PFSK-1 (cell line): ENCODE results near the gene LAMC3.

Source experiments
- FOXP2 ChIP-seq: optimal IDR thresholded peaks from 2 replicates; pipeline ENCODE3; 2011; ENCODE audit warnings: borderline replicate concordance, control low read depth, inconsistent platforms; ENCODE audit not compliant: insufficient read depth; ENCODE audit errors: extremely low read length, extremely low read depth
- REST ChIP-seq, 2 experiments: IDR thresholded peaks; 2 replicates each; pipeline versions ENCODE4 v1.6.1 to v1.8.0; 2011 to 2012; ENCODE audit warnings: low read depth in 2 of 2, low read length in 2 of 2, control low read depth in 1 of 2, inconsistent platforms in 1 of 2, mild to moderate bottlenecking in 1 of 2, moderate library complexity in 1 of 2; ENCODE audit not compliant: insufficient read depth in 1 of 2
- SIN3A ChIP-seq: IDR thresholded peaks from 2 replicates; pipeline ENCODE4 v1.6.1; 2012; ENCODE audit warnings: mild to moderate bottlenecking, low read length, moderate library complexity, borderline replicate concordance; ENCODE audit not compliant: insufficient read depth

DNA sequence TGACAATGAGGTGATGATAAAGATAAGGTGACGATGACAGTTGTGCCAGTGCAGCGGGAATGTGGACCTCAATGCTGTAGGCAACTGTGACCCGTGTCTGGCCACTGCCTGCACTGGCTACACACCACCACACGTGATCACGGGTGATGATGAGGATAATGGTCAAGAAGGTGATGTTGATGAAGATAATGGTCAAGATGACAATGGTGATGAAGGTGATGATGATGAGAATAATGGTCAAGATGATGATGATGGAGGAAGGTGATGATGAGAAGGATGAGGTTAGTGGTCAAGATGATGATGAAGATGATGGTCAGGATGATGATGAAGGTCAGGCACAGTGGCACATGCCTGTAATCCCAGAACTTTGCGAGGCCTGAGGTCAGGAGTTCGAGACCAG is 56.6 kb downstream of the LAMC3 start:
- TF ChIP-seq FOXP2, result no peak
- TF ChIP-seq SIN3A, result no peak
- no peak for TF ChIP-seq REST (IDR thresholded peaks at IDR 0.05; ENCODE audit: insufficient read depth in 1 of 2, low read depth in 2 of 2, low read length in 2 of 2)
